GM12878 (cell line): ENCODE data around the gene DNASE1L3. TPM values are rescaled to one million over a fixed set of nuclear protein-coding genes. Genes with fewer than 3 reads are reported as not detected.
A peak's percentile ranks its signal among the peaks of the same experiment; 100 is the strongest.

ENCODE experiments used
- ATAC-seq: fragments of 200-7000 bp; cut with Tn5 transposase; 3 replicates; pipeline ENCODE4 v1.9.1; 2020; ENCODE audit warnings: mild to moderate bottlenecking, moderate library complexity
- BruUV-seq: library from RNA; stranded (reverse); fragments of 400-500 nt; replicated peaks from 2 replicates; lab custom pipeline; 2021; lab: Mats Ljungman, UMichigan
- CTCF ChIA-PET: fragments of 300-600 bp; sonication (Branson Sonifier 250); formaldehyde crosslinking; extraction: SDS; loops from one replicate; lab custom pipeline; 2021; ENCODE audit warnings: inconsistent platforms; lab: Yijun Ruan, JAX
- POLR2A ChIA-PET: fragments of 350-600 bp; formaldehyde crosslinking; extraction: SDS; loops from one replicate; lab custom pipeline; 2021; ENCODE audit warnings: inconsistent platforms; lab: Charles Lee
- RAD21 ChIA-PET: fragments of 300-600 bp; sonication (Branson Sonifier 250); formaldehyde crosslinking; loops from one replicate; lab custom pipeline; 2023; ENCODE audit warnings: antibody characterized with exemption; ENCODE audit not compliant: unreplicated experiment; lab: Charles Lee
- SMC1A ChIA-PET: fragments of 300-600 bp; sonication (Branson Sonifier 250); formaldehyde crosslinking; loops from one replicate; lab custom pipeline; 2023; ENCODE audit not compliant: unreplicated experiment, uncharacterized antibody; lab: Charles Lee
- DNase-seq: peaks from one replicate; pipeline ENCODE4 v3.0.0-alpha.2; 2011; ENCODE audit warnings: low read depth, low spot score
- FAIRE-seq: peaks from 3 replicates; lab custom pipeline; 2011; peaks lifted over from hg19 to GRCh38; lab: Jason Lieb, UNC
- H2AFZ ChIP-seq: 2 replicates; pipeline ENCODE4 v1.6.0; 2011; ENCODE audit warnings: low read depth, low read length, control low read depth; ENCODE audit not compliant: control insufficient read depth
- H3K27ac ChIP-seq: 2 replicates; pipeline ENCODE4 v1.5.1; 2011; ENCODE audit warnings: control low read depth; ENCODE audit not compliant: control insufficient read depth, insufficient read depth
- H3K27me3 ChIP-seq, 2 experiments: replicated peaks in 1 of 2; 2 replicates each; pipeline versions ENCODE4 v1.6.0 to v1.6.1; 2011; ENCODE audit warnings: low read length in 1 of 2; ENCODE audit not compliant: control insufficient read depth in 2 of 2, insufficient read depth in 2 of 2
- H3K36me3 ChIP-seq, 2 experiments: 2 replicates each; pipeline ENCODE4 v1.5.1; 2011; ENCODE audit warnings: low read length in 1 of 2; ENCODE audit not compliant: control insufficient read depth in 2 of 2, insufficient read depth in 2 of 2
- H3K4me1 ChIP-seq: 2 replicates; pipeline ENCODE4 v1.6.1; 2011; ENCODE audit warnings: mild to moderate bottlenecking, low read length, moderate library complexity, mixed read lengths; ENCODE audit not compliant: control insufficient read depth, insufficient read depth
- H3K4me2 ChIP-seq: 2 replicates; pipeline ENCODE4 v1.6.0; 2011; ENCODE audit warnings: control low read depth; ENCODE audit not compliant: control insufficient read depth, insufficient read depth
- H3K4me3 ChIP-seq: fragments of 200-600 bp; sonication (generic); 2 replicates; pipeline ENCODE4 v1.5.1; 2016
- H3K79me2 ChIP-seq: 2 replicates; pipeline ENCODE4 v1.6.0; 2011; ENCODE audit warnings: low read length; ENCODE audit not compliant: control insufficient read depth, insufficient read depth
- H3K9ac ChIP-seq: 2 replicates; pipeline ENCODE4 v1.8.0; 2011; ENCODE audit warnings: low read length, control low read depth, mixed read lengths; ENCODE audit not compliant: control insufficient read depth, insufficient read depth
- H3K9me3 ChIP-seq: replicated peaks from 3 replicates; pipeline ENCODE4 v1.5.1; 2011; ENCODE audit warnings: mild to moderate bottlenecking, low read length; ENCODE audit not compliant: control insufficient read depth, insufficient read depth
- H4K20me1 ChIP-seq: 2 replicates; pipeline ENCODE4 v1.6.0; 2011; ENCODE audit not compliant: control insufficient read depth, insufficient read depth
- BHLHE40 ChIP-seq, 2 experiments: fragments of 450-650 bp in 1 of 2; IDR thresholded peaks; 2 replicates each; pipeline ENCODE4 v1.6.1; 2011 to 2017; ENCODE audit warnings: low read depth in 2 of 2, borderline replicate concordance in 1 of 2, improper control_type of control experiment in 1 of 2, low read length in 1 of 2, mild to moderate bottlenecking in 1 of 2
- CBFB ChIP-seq: IDR thresholded peaks from 2 replicates; pipeline ENCODE4 v1.6.1; 2016; ENCODE audit warnings: antibody characterized with exemption, low read depth
- CHD2 ChIP-seq: IDR thresholded peaks from 2 replicates; pipeline ENCODE4 v1.6.1; 2011; ENCODE audit warnings: low read depth, low read length, improper control_type of control experiment, borderline replicate concordance
- CREB1 ChIP-seq: IDR thresholded peaks from 2 replicates; pipeline ENCODE4 v1.6.1; 2012; ENCODE audit warnings: low read depth, mild to moderate bottlenecking, inconsistent platforms
- CTCF ChIP-seq, 3 experiments: IDR thresholded peaks in 2 of 3; conservative IDR thresholded peaks in 1 of 3; 2 replicates each; pipeline ENCODE4 v1.5.1; 2011; ENCODE audit warnings: low read depth in 3 of 3, low read length in 3 of 3, mild to moderate bottlenecking in 3 of 3, control low read depth in 2 of 3, moderate library complexity in 2 of 3, inconsistent platforms in 1 of 3, mixed read lengths in 1 of 3; ENCODE audit not compliant: control insufficient read depth in 2 of 3, insufficient read depth in 1 of 3; ENCODE audit errors: extremely low read depth in 1 of 3
- ESRRA ChIP-seq: IDR thresholded peaks from 2 replicates; pipeline ENCODE4 v1.6.1; 2012; ENCODE audit warnings: mild to moderate bottlenecking, low read length, improper control_type of control experiment
- GATAD2B ChIP-seq: fragments of 450-650 bp; conservative IDR thresholded peaks from 2 replicates; pipeline ENCODE4 v1.6.1; 2017; ENCODE audit warnings: low read depth, mild to moderate bottlenecking, moderate library complexity
- HSF1 ChIP-seq: fragments of 150-350 bp; IDR thresholded peaks from 2 replicates; pipeline ENCODE4 v1.6.1; 2014; ENCODE audit warnings: mild to moderate bottlenecking, low read depth, low read length
- KAT2A ChIP-seq: conservative IDR thresholded peaks from 2 replicates; pipeline ENCODE4 v1.6.1; 2011; ENCODE audit warnings: low read depth, low read length; ENCODE audit not compliant: control insufficient read depth
- KDM1A ChIP-seq: fragments of 200-600 bp; sonication (generic); IDR thresholded peaks from 2 replicates; pipeline ENCODE4 v1.6.1; 2016; ENCODE audit warnings: borderline replicate concordance
- KLF5 ChIP-seq: fragments of 450-650 bp; IDR thresholded peaks from 2 replicates; pipeline ENCODE4 v1.6.1; 2014; ENCODE audit warnings: mild to moderate bottlenecking; ENCODE audit not compliant: partially characterized antibody
- MLLT1 ChIP-seq: fragments of 450-650 bp; IDR thresholded peaks from 2 replicates; pipeline ENCODE4 v1.6.1; 2016; ENCODE audit warnings: mild to moderate bottlenecking
- POLR2A ChIP-seq: IDR thresholded peaks from 2 replicates; pipeline ENCODE4 v1.6.1; 2011; ENCODE audit warnings: low read depth, mild to moderate bottlenecking, low read length
- POLR2AphosphoS2 ChIP-seq: IDR thresholded peaks from 2 replicates; pipeline ENCODE4 v1.6.1; 2011; ENCODE audit warnings: low read depth, mild to moderate bottlenecking, low read length, improper control_type of control experiment, moderate library complexity
- RAD21 ChIP-seq: IDR thresholded peaks from 2 replicates; pipeline ENCODE4 v1.6.1; 2011; ENCODE audit warnings: mild to moderate bottlenecking, low read depth, low read length, moderate library complexity; ENCODE audit not compliant: insufficient read depth
- SIN3A ChIP-seq: IDR thresholded peaks from 2 replicates; pipeline ENCODE4 v1.6.1; 2012; ENCODE audit warnings: low read depth, low read length, improper control_type of control experiment
- SRF ChIP-seq, 2 experiments: IDR thresholded peaks; 2 replicates each; pipeline ENCODE4 v1.6.1; 2011; ENCODE audit warnings: low read depth in 2 of 2, low read length in 2 of 2, mild to moderate bottlenecking in 1 of 2, moderate library complexity in 1 of 2
- STAT1 ChIP-seq: fragments of 450-650 bp; conservative IDR thresholded peaks from 2 replicates; pipeline ENCODE4 v1.6.1; 2014; ENCODE audit warnings: antibody characterized with exemption, mild to moderate bottlenecking
- WGBS: methylation state at CpG from one replicate; pipeline ENCODE4 v1.1.6; 2016; ENCODE audit warnings: low lambda C conversion rate; ENCODE audit not compliant: insufficient replicate concordance, insufficient coverage; ENCODE audit errors: missing lambda C conversion rate; 5-methylcytosine and 5-hydroxymethylcytosine counted together
- in situ Hi-C: fragments of 300-500 bp; cut with MboI; formaldehyde crosslinking; loops from 9 replicates; pipeline ENCODE4 v1.14.3; 2018; ENCODE audit warnings: mixed read lengths
- intact Hi-C: fragments of 100-400 bp; cut with micrococcal nuclease; formaldehyde crosslinking; loops from one replicate; pipeline ENCODE4 v1.14.2; 2022; ENCODE audit not compliant: unreplicated experiment
- polyA plus RNA-seq, 11 experiments: library from polyadenylated mRNA; depleted of rRNA in 4 of 11; unstranded in 6 of 11; stranded (reverse) in 5 of 11; fragments of >200 nt; fragmentation: Nextera tagmentation in 4 of 11; fragmentation: Illumina TruSeq in 1 of 11; extraction: Ambion mirVana in 4 of 11; extraction: Trizol in 1 of 11; gene quantifications; 1 replicate in 1 of 11; 2 replicates in 10 of 11; pipeline versions ENCODE4 v1.2.1 to v1.2.3, GENCODE V29; 2011 to 2016; ENCODE audit warnings: inconsistent platforms in 2 of 11, missing spikeins in 2 of 11, low read depth in 1 of 11
- total RNA-seq, 4 experiments: library from RNA; depleted of rRNA in 3 of 4; stranded (reverse); fragments of >200 nt in 3 of 4; fragmentation: Illumina TruSeq in 1 of 4; extraction: Trizol in 1 of 4; gene quantifications; 2 replicates each; pipeline versions ENCODE4 v1.2.1 to v1.2.3, GENCODE V29; 2013 to 2021

DNASE1L3 gene
- total and polyA plus RNA-seq, 10 of the 15 experiments (the other 5 are each of a cell fraction or from before 2014, with no cell fraction given) = 3.2 to 72.1 (median 6.3) TPM

GRCh38 chr3:58237238-58237940 lies 26.6 kb upstream of the DNASE1L3 start, which contains the start of gene ABHD6:
TSS of gene ABHD6 (plus strand) at chr3:58237792. CDS start at chr3:58256587, 18,795 bp downstream.
- Histone ChIP-seq H3K4me2 (peak within 1 kb of the TSS; percentile 95), H3K9ac (peak within 1 kb of the TSS; percentile 56), H3K9me3 (no peaks in the 10 kb centered on the region), H2AFZ (peak within 1 kb of the TSS; percentile 89), H3K36me3 (no peaks in the 10 kb centered on the region), H3K4me1 (peaks cover 13% of the 10 kb centered on the region), H3K27me3 (no peaks in the 10 kb centered on the region), H3K79me2 (peaks cover 1% of the 10 kb centered on the region), H4K20me1 (no peaks in the 10 kb centered on the region), H3K27ac (peak within 1 kb of the TSS; percentile 44), H3K4me3 (peak within 1 kb of the TSS; percentile 68)
- ChIA-PET RAD21 (interaction anchor here (0.6 to 6.6 kb wide), 14 partner anchors 13 to 255 kb away, joined by 3 to 41 read pairs (median 6); partner anchors contain the start of genes HTD2 and RPP14), CTCF (interaction anchor here (0.7 to 5.3 kb wide), 10 partner anchors 10 to 70 kb away, joined by 3 to 36 read pairs (median 6); partner anchors contain the start of genes HTD2 and RPP14), POLR2A (interaction anchor here (0.6 to 8.7 kb wide), 7 partner anchors 7 to 154 kb away, joined by 3 to 166 read pairs (median 5); no protein-coding TSS in a partner anchor), SMC1A (interaction anchor here (1.0 to 4.7 kb wide), 9 partner anchors 13 to 69 kb away, joined by 3 to 36 read pairs (median 6); partner anchors contain the start of genes HTD2 and RPP14)
- WGBS = 1% methylated on average over 56 of the region's 77 CpGs
- in situ Hi-C loops (no loop called here), intact Hi-C loops (loop anchor here (2.0 to 5.0 kb wide), 2 partner anchors 23 to 60 kb away; no protein-coding TSS in a partner anchor)
- no TSS peak for BruUV-seq
- FAIRE-seq = no peak
- peak; percentile 79 for ATAC-seq
- DNase-seq = no peak
- TF ChIP-seq RAD21 (peak; percentile 61), HSF1 (0 out of 2 replicates have a peak, but pooled peaks have one; percentile 38), CTCF (IDR thresholded peaks at IDR 0.05 in 2 of 3, conservative IDR thresholded peaks at IDR 0.05 in 1 of 3; ENCODE audit: control insufficient read depth in 2 of 3, extremely low read depth in 1 of 3, insufficient read depth in 1 of 3, low read depth in 3 of 3, low read length in 3 of 3) (peak; percentile 33 to 58 (median 37); a peak in 5 of 6 replicates), SIN3A (0 out of 2 replicates have a peak, but pooled peaks have one; percentile 55), KLF5 (no peak), BHLHE40 (IDR thresholded peaks at IDR 0.05; ENCODE audit: borderline replicate concordance in 1 of 2, low read depth in 2 of 2, low read length in 1 of 2) (peak in 1 of 2 experiments; percentile 72; a peak in 2 of 4 replicates), POLR2A (peak; percentile 48), CBFB (no peak), POLR2AphosphoS2 (0 out of 2 replicates have a peak, but pooled peaks have one; percentile 37), KDM1A (no peak), CHD2 (0 out of 2 replicates have a peak, but pooled peaks have one; percentile 20), SRF (IDR thresholded peaks at IDR 0.05; ENCODE audit: low read depth in 2 of 2, low read length in 2 of 2) (no peak), ESRRA (no peak), STAT1 (peak; percentile 44; the same call in 1 of the 2 replicates), CREB1 (peak; percentile 43; the same call in 1 of the 2 replicates), KAT2A (no peak), GATAD2B (peak; percentile 58; the same call in 1 of the 2 replicates), MLLT1 (0 out of 2 replicates have a peak, but pooled peaks have one; percentile 72)
